Dermis microvascular lymphatic vessel endothelial cell (primary cell): ENCODE results near the gene CCDC24. TPM values are rescaled to one million over a fixed set of nuclear protein-coding genes. Genes with fewer than 3 reads are reported as not detected.
A peak's percentile ranks its signal among the peaks of the same experiment; 100 is the strongest.

Experiments used
- DNase-seq, 2 donors: peaks; one replicate each; pipeline versions ENCODE4 v3.0.0 to v3.0.0-alpha.2; 2010; ENCODE audit warnings: low read depth in 2 of 2
- total RNA-seq: library from RNA; depleted of rRNA; stranded (reverse); fragments of >200 nt; gene quantifications from 2 replicates; pipeline ENCODE4 v1.2.1, GENCODE V29; 2014

Gene CCDC24
- total RNA-seq, 1 donor from 2014 or later: 1.3 TPM

GRCh38 chr1:43997295-43997999 is 6.0 kb downstream of the CCDC24 start:
- DNase-seq: no peak

GRCh38 chr1:43998000-43998378 is 6.6 kb downstream of the CCDC24 start:
- no peak for DNase-seq

- no peak for DNase-seq
Observed at GRCh38 chr1:43999455-43999854, 8.1 kb downstream of the CCDC24 start.

- no peak for DNase-seq
Observed at GRCh38 chr1:44000122-44000665, 8.8 kb downstream of the CCDC24 start.

- DNase-seq: no peak
Observed at GRCh38 chr1:44002165-44002564, 10.8 kb downstream of the CCDC24 start.

GRCh38 chr1:44002606-44003157 is 11.3 kb downstream of the CCDC24 start:
- no peak for DNase-seq

- DNase-seq: no peak
Observed at GRCh38 chr1:44008259-44008658, 16.9 kb downstream of the CCDC24 start.

GRCh38 chr1:44010935-44011471 is 19.6 kb downstream of the CCDC24 start:
- no peak for DNase-seq

GRCh38 chr1:44012404-44012803 is 21.0 kb downstream of the CCDC24 start:
- DNase-seq: peak in 1 of 2 donors; percentile 23

- DNase-seq: no peak
Observed at GRCh38 chr1:44012941-44013609, 21.7 kb downstream of the CCDC24 start.

- DNase-seq: no peak
Observed at GRCh38 chr1:44013949-44014348, 22.6 kb downstream of the CCDC24 start.

- DNase-seq: no peak
Observed at GRCh38 chr1:44014365-44015104, 23.1 kb downstream of the CCDC24 start.

- no peak for DNase-seq
Observed at GRCh38 chr1:44015206-44015605, 23.8 kb downstream of the CCDC24 start.

GRCh38 chr1:44016041-44016889 is 24.9 kb downstream of the CCDC24 start:
- no peak for DNase-seq

- DNase-seq: no peak
Observed at GRCh38 chr1:44016890-44017400, 25.5 kb downstream of the CCDC24 start.

GRCh38 chr1:44019466-44019948 is 28.1 kb downstream of the CCDC24 start:
- no peak for DNase-seq

GRCh38 chr1:44020464-44020863 is 29.1 kb downstream of the CCDC24 start:
- DNase-seq: no peak

- DNase-seq: no peak
Observed at GRCh38 chr1:44021156-44021555, 29.8 kb downstream of the CCDC24 start.

GRCh38 chr1:44021581-44022321 is 30.4 kb downstream of the CCDC24 start:
- DNase-seq: no peak
